ENCODE measurements around the gene GRIN2C. TPM values are rescaled to one million over a fixed set of nuclear protein-coding genes. Genes with fewer than 3 reads are reported as not detected.
A peak's percentile ranks its signal among the peaks of the same experiment; 100 is the strongest.

Gene GRIN2C
- total RNA-seq, 1 donor from 2014 or later, result not detected

- H3K27me3 Mint-ChIP-seq (ENCODE audit: insufficient read depth, low read depth), result peaks cover 17% of the 10 kb centered on the region
These were observed 15.7 kb upstream of the GRIN2C start for GRCh38 chr17:74875155-74875976.

GRCh38 chr17:74874615-74875037, 14.9 kb upstream of the GRIN2C start:
- H3K27me3 Mint-ChIP-seq (ENCODE audit: insufficient read depth, low read depth), result peaks cover 17% of the 10 kb centered on the region

More at GRCh38 chr17:74875155-74875976, 15.7 kb upstream of the GRIN2C start:
- Histone ChIP-seq H3K4me1 (peaks cover 5% of the 10 kb centered on the region), H3K36me3 (no peaks in the 10 kb centered on the region), H4K20me1 (ENCODE audit: low read depth) (no peaks in the 10 kb centered on the region), H3K9ac (no peak overlapping the region), H3K4me3 (no peak overlapping the region), H3F3A (ENCODE audit: low read depth) (peaks cover 5% of the 10 kb centered on the region), H3K79me2 (ENCODE audit: low read depth) (no peaks in the 10 kb centered on the region), H3K27ac (no peak overlapping the region), H3K4me2 (no peak overlapping the region), H3K9me3 (ENCODE audit: low read depth) (no peaks in the 10 kb centered on the region), H3K27me3 (no peaks in the 10 kb centered on the region), H2AFZ (replicated peaks) (peak overlapping the region; percentile 63)
- no peak for DNase-seq (ENCODE audit: low spot score)
- TF ChIP-seq EZH2phosphoT487 (IDR thresholded peaks at IDR 0.05) (no peak), CTCF (IDR thresholded peaks at IDR 0.05) (no peak), EZH2 (IDR thresholded peaks at IDR 0.05) (no peak)
- no peaks in the 10 kb centered on the region for H3K36me3 Mint-ChIP-seq
- no peak overlapping the region for H3K27ac Mint-ChIP-seq
- H3K4me3 Mint-ChIP-seq, result peak overlapping the region; percentile 18
- no peaks in the 10 kb centered on the region for H3K9me3 Mint-ChIP-seq
- H3K4me1 Mint-ChIP-seq, result peaks cover 15% of the 10 kb centered on the region

GRCh38 chr17:74873874-74874614, 14.4 kb upstream of the GRIN2C start:
- Mint-ChIP-seq H3K27ac (peak overlapping the region; percentile 67), H3K9me3 (no peaks in the 10 kb centered on the region), H3K27me3 (ENCODE audit: insufficient read depth, low read depth) (peaks cover 17% of the 10 kb centered on the region), H3K4me1 (peaks cover 15% of the 10 kb centered on the region), H3K36me3 (no peaks in the 10 kb centered on the region), H3K4me3 (peak overlapping the region; percentile 89)
- H3K4me3 ChIP-seq, result peak overlapping the region; percentile 77
- peak overlapping the region; percentile 82 for H3K9ac ChIP-seq
- no peaks in the 10 kb centered on the region for H4K20me1 ChIP-seq (ENCODE audit: low read depth)
- no peak for DNase-seq (ENCODE audit: low spot score)
- H3K4me2 ChIP-seq, result peak overlapping the region; percentile 90
- peaks cover 5% of the 10 kb centered on the region for H3F3A ChIP-seq (ENCODE audit: low read depth)
- peaks cover 5% of the 10 kb centered on the region for H3K4me1 ChIP-seq
- no peak overlapping the region for H3K27ac ChIP-seq
- no peaks in the 10 kb centered on the region for H3K79me2 ChIP-seq (ENCODE audit: low read depth)
- H2AFZ ChIP-seq (replicated peaks), result peak overlapping the region; percentile 65
- TF ChIP-seq CTCF (IDR thresholded peaks at IDR 0.05) (no peak), EZH2phosphoT487 (IDR thresholded peaks at IDR 0.05) (no peak), EZH2 (IDR thresholded peaks at IDR 0.05) (no peak)
- H3K36me3 ChIP-seq, result no peaks in the 10 kb centered on the region
- no peaks in the 10 kb centered on the region for H3K9me3 ChIP-seq (ENCODE audit: low read depth)
- no peaks in the 10 kb centered on the region for H3K27me3 ChIP-seq

More at GRCh38 chr17:74874615-74875037, 14.9 kb upstream of the GRIN2C start:
- no peak for TF ChIP-seq EZH2phosphoT487 (IDR thresholded peaks at IDR 0.05)
- TF ChIP-seq CTCF (IDR thresholded peaks at IDR 0.05), result no peak
- TF ChIP-seq EZH2 (IDR thresholded peaks at IDR 0.05), result no peak
- Histone ChIP-seq H3K79me2 (ENCODE audit: low read depth) (no peaks in the 10 kb centered on the region), H2AFZ (replicated peaks) (no peak overlapping the region), H3F3A (ENCODE audit: low read depth) (peaks cover 5% of the 10 kb centered on the region), H3K9ac (no peak overlapping the region), H3K4me3 (no peak overlapping the region), H3K27me3 (no peaks in the 10 kb centered on the region), H3K36me3 (no peaks in the 10 kb centered on the region), H4K20me1 (ENCODE audit: low read depth) (no peaks in the 10 kb centered on the region), H3K4me1 (peaks cover 5% of the 10 kb centered on the region), H3K27ac (no peak overlapping the region), H3K9me3 (ENCODE audit: low read depth) (no peaks in the 10 kb centered on the region), H3K4me2 (no peak overlapping the region)
- no peak overlapping the region for H3K27ac Mint-ChIP-seq
- H3K4me3 Mint-ChIP-seq, result no peak overlapping the region
- H3K9me3 Mint-ChIP-seq, result no peaks in the 10 kb centered on the region
- DNase-seq (ENCODE audit: low spot score), result no peak
- H3K36me3 Mint-ChIP-seq, result no peaks in the 10 kb centered on the region
- H3K4me1 Mint-ChIP-seq, result peaks cover 15% of the 10 kb centered on the region
